HepG2 (cell line): ENCODE results near the gene XKR3. TPM values are rescaled to one million over a fixed set of nuclear protein-coding genes. Genes with fewer than 3 reads are reported as not detected.

Source experiments
- ATAC-seq: fragments of 200-7000 bp; cut with Tn5 transposase; 3 replicates; pipeline ENCODE4 v1.9.1; 2020; ENCODE audit warnings: mild to moderate bottlenecking, moderate library complexity
- BruUV-seq: library from RNA; stranded (reverse); fragments of 400-500 nt; replicated peaks from 2 replicates; lab custom pipeline; 2021; lab: Mats Ljungman, UMichigan
- CTCF ChIA-PET: fragments of 300-600 bp; formaldehyde crosslinking; extraction: SDS; loops from one replicate; lab custom pipeline; 2021; ENCODE audit warnings: low total read pairs, inconsistent platforms, low intra/inter-chr PET ratio; lab: Yijun Ruan, JAX
- POLR2A ChIA-PET: fragments of 350-600 bp; sonication (Branson Sonifier 250); formaldehyde crosslinking; loops from one replicate; lab custom pipeline; 2020; ENCODE audit warnings: antibody characterized with exemption, inconsistent platforms; lab: Yijun Ruan, JAX
- DNase-seq: peaks from one replicate; pipeline ENCODE4 v3.0.0-alpha.2; 2015; ENCODE audit warnings: low spot score
- FAIRE-seq: peaks from 3 replicates; lab custom pipeline; 2011; peaks lifted over from hg19 to GRCh38; lab: Jason Lieb, UNC
- H2AFZ ChIP-seq: one replicate; pipeline ENCODE4 v1.6.1; 2011; ENCODE audit warnings: low read length, inconsistent platforms
- H3K27ac ChIP-seq: fragments of 300-600 bp; 3 replicates; pipeline ENCODE4 v1.8.0; 2011; ENCODE audit warnings: mixed run types, mild to moderate bottlenecking, mixed read lengths, low read length, inconsistent platforms; ENCODE audit not compliant: insufficient read depth; ENCODE audit errors: extremely low read length
- H3K27me3 ChIP-seq, 2 experiments: fragments of 200-600 bp in 1 of 2; 2 replicates in 1 of 2; 3 replicates in 1 of 2; pipeline versions ENCODE4 v1.6.0 to v1.8.0; 2011; ENCODE audit warnings: low read length in 2 of 2, mild to moderate bottlenecking in 2 of 2, moderate library complexity in 2 of 2, inconsistent platforms in 1 of 2; ENCODE audit not compliant: insufficient read depth in 2 of 2, control insufficient read depth in 1 of 2
- H3K36me3 ChIP-seq, 2 experiments: fragments of 200-600 bp in 1 of 2; replicated peaks in 1 of 2; 2 replicates in 1 of 2; 3 replicates in 1 of 2; pipeline versions ENCODE4 v1.5.1 to v1.8.0; 2011; ENCODE audit warnings: low read length in 2 of 2, inconsistent platforms in 1 of 2; ENCODE audit not compliant: insufficient read depth in 2 of 2, control insufficient read depth in 1 of 2
- H3K4me1 ChIP-seq: 2 replicates; pipeline ENCODE4 v1.5.1; 2012; ENCODE audit warnings: low read length, inconsistent platforms; ENCODE audit not compliant: insufficient read depth
- H3K4me2 ChIP-seq: 2 replicates; pipeline ENCODE4 v1.6.0; 2011; ENCODE audit warnings: low read depth, low read length, inconsistent platforms
- H3K4me3 ChIP-seq, 3 experiments: fragments of 200-600 bp in 1 of 3; sonication (generic), shearing (Covaris generic) in 1 of 3; replicated peaks in 1 of 3; 2 replicates each; pipeline ENCODE4 v1.5.1; 2011 to 2016; ENCODE audit warnings: low read length in 3 of 3, inconsistent platforms in 2 of 3, low read depth in 2 of 3, mild to moderate bottlenecking in 2 of 3, control low read depth in 1 of 3, mixed read lengths in 1 of 3; ENCODE audit not compliant: insufficient read depth in 1 of 3
- H3K79me2 ChIP-seq: one replicate; pipeline ENCODE4 v1.6.1; 2011; ENCODE audit warnings: low read length, inconsistent platforms; ENCODE audit not compliant: insufficient read depth
- H3K9ac ChIP-seq: 2 replicates; pipeline ENCODE4 v1.6.0; 2011; ENCODE audit warnings: mild to moderate bottlenecking, low read depth, low read length, inconsistent platforms; ENCODE audit not compliant: insufficient read depth
- H3K9me3 ChIP-seq: 2 replicates; pipeline ENCODE4 v1.5.1; 2012; ENCODE audit warnings: mild to moderate bottlenecking, low read length
- H4K20me1 ChIP-seq: 2 replicates; pipeline ENCODE4 v1.6.0; 2011; ENCODE audit warnings: inconsistent platforms, mild to moderate bottlenecking, low read length, moderate library complexity; ENCODE audit not compliant: insufficient read depth
- CEBPB ChIP-seq: IDR thresholded peaks from 2 replicates; pipeline ENCODE4 v1.6.1; 2011; ENCODE audit warnings: low read depth, low read length, improper control_type of control experiment, borderline replicate concordance
- MED13 ChIP-seq: sonication (generic); formaldehyde crosslinking; IDR thresholded peaks from 2 replicates; pipeline ENCODE4 v1.5.0; 2020; ENCODE audit warnings: missing genetic modification reagents
- NFKB2 ChIP-seq: sonication (generic); formaldehyde crosslinking; IDR thresholded peaks from 2 replicates; pipeline ENCODE4 v1.4.0; 2020; ENCODE audit warnings: missing genetic modification reagents, borderline replicate concordance
- WGBS: methylation state at CpG from one replicate; pipeline ENCODE4 v1.1.6; 2017; ENCODE audit warnings: low lambda C conversion rate; 5-methylcytosine and 5-hydroxymethylcytosine counted together
- in situ Hi-C: cut with HindIII; loops from 2 replicates; pipeline ENCODE4 v1.10.0; 2017; ENCODE audit warnings: low pct_unique_long_range_greater_than_20kb; ENCODE audit not compliant: extremely low pct_ligation_motif_present
- intact Hi-C: fragments of 100-400 bp; cut with micrococcal nuclease; formaldehyde crosslinking; loops from one replicate; pipeline ENCODE4 v1.10.0; 2022; ENCODE audit not compliant: unreplicated experiment
- polyA plus RNA-seq, 8 experiments: library from polyadenylated mRNA; depleted of rRNA in 3 of 8; stranded (reverse) in 7 of 8; unstranded in 1 of 8; fragments of >200 nt; fragmentation: Illumina TruSeq in 4 of 8; extraction: Trizol in 4 of 8; gene quantifications; 2 replicates each; pipeline versions ENCODE4 v1.2.1 to v1.2.3, GENCODE V29; 2011 to 2016; ENCODE audit warnings: low read depth in 4 of 8, missing spikeins in 1 of 8, mixed read lengths in 1 of 8; ENCODE audit not compliant: insufficient read depth in 1 of 8
- total RNA-seq, 5 experiments: library from RNA; depleted of rRNA; stranded (reverse); fragments of >200 nt; fragmentation: Illumina TruSeq; extraction: Trizol; gene quantifications; 2 replicates each; pipeline ENCODE4 v1.2.3, GENCODE V29; 2016; ENCODE audit warnings: low read depth in 1 of 5
- TF ChIP-seq, protein P1 (sequence below): sonication (generic); formaldehyde crosslinking; IDR thresholded peaks from 2 replicates; pipeline ENCODE4 v1.4.0; 2020; ENCODE audit warnings: low read depth, missing genetic modification reagents
- TF ChIP-seq, protein P2 (sequence below), 2 experiments: sonication (generic) in 1 of 2; formaldehyde crosslinking in 1 of 2; IDR thresholded peaks; 2 replicates each; pipeline versions ENCODE4 v1.5.1 to v1.6.1; 2011 to 2020; ENCODE audit warnings: borderline replicate concordance in 1 of 2, low read depth in 1 of 2, low read length in 1 of 2, mild to moderate bottlenecking in 1 of 2, missing genetic modification reagents in 1 of 2, moderate library complexity in 1 of 2
- TF ChIP-seq, protein P3 (sequence below): sonication (generic); formaldehyde crosslinking; IDR thresholded peaks from 2 replicates; pipeline ENCODE4 v1.8.1; 2023; ENCODE audit warnings: missing genetic modification reagents, mild to moderate bottlenecking, borderline replicate concordance
- TF ChIP-seq, protein P4 (sequence below): sonication (generic); formaldehyde crosslinking; IDR thresholded peaks from 2 replicates; pipeline ENCODE4 v1.4.0; 2020; ENCODE audit warnings: mild to moderate bottlenecking, missing genetic modification reagents

Gene XKR3
- total and polyA plus RNA-seq, 2 of the 13 experiments (the other 11 are each of a cell fraction or from before 2014, with no cell fraction given) = not detected

DNA sequence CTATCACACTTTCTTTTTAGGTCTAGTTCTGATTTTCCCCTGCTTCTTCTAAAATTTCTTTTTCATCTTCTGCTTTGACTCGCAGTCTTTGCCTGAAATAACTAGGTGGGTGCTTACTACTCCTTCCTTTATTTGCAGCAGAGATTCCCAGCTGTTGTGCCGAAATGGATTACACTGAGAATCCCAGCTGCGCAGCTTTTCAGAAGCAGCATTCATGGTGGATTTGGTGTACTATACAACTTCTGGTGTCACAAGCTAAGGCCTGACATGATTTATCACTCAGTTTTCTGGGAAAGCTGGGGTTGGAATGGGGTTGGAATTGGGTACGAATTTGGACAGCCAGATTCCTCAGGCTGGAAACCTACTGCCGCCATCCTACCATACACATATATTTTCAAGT lies 6.0 kb upstream of the XKR3 start (continued):
- TF ChIP-seq, protein P1, sequence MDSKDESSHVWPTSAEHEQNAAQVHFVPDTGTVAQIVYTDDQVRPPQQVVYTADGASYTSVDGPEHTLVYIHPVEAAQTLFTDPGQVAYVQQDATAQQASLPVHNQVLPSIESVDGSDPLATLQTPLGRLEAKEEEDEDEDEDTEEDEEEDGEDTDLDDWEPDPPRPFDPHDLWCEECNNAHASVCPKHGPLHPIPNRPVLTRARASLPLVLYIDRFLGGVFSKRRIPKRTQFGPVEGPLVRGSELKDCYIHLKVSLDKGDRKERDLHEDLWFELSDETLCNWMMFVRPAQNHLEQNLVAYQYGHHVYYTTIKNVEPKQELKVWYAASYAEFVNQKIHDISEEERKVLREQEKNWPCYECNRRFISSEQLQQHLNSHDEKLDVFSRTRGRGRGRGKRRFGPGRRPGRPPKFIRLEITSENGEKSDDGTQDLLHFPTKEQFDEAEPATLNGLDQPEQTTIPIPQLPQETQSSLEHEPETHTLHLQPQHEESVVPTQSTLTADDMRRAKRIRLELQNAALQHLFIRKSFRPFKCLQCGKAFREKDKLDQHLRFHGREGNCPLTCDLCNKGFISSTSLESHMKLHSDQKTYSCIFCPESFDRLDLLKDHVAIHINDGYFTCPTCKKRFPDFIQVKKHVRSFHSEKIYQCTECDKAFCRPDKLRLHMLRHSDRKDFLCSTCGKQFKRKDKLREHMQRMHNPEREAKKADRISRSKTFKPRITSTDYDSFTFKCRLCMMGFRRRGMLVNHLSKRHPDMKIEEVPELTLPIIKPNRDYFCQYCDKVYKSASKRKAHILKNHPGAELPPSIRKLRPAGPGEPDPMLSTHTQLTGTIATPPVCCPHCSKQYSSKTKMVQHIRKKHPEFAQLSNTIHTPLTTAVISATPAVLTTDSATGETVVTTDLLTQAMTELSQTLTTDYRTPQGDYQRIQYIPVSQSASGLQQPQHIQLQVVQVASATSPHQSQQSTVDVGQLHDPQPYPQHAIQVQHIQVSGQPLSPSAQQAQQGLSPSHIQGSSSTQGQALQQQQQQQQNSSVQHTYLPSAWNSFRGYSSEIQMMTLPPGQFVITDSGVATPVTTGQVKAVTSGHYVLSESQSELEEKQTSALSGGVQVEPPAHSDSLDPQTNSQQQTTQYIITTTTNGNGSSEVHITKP (CRISPR knock-in tag) = no peak
- TF ChIP-seq, protein P2, sequence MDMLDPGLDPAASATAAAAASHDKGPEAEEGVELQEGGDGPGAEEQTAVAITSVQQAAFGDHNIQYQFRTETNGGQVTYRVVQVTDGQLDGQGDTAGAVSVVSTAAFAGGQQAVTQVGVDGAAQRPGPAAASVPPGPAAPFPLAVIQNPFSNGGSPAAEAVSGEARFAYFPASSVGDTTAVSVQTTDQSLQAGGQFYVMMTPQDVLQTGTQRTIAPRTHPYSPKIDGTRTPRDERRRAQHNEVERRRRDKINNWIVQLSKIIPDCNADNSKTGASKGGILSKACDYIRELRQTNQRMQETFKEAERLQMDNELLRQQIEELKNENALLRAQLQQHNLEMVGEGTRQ (IDR thresholded peaks at IDR 0.05; ENCODE audit: low read depth, low read length) = no peak
- TF ChIP-seq, protein P2 (CRISPR knock-in tag; IDR thresholded peaks at IDR 0.05; ENCODE audit: borderline replicate concordance) = no peak
- TF ChIP-seq, protein P3, sequence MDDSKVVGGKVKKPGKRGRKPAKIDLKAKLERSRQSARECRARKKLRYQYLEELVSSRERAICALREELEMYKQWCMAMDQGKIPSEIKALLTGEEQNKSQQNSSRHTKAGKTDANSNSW (CRISPR knock-in tag) = no peak
- TF ChIP-seq NFKB2 (no peak), MED13 (CRISPR knock-in tag) (no peak)

DNA sequence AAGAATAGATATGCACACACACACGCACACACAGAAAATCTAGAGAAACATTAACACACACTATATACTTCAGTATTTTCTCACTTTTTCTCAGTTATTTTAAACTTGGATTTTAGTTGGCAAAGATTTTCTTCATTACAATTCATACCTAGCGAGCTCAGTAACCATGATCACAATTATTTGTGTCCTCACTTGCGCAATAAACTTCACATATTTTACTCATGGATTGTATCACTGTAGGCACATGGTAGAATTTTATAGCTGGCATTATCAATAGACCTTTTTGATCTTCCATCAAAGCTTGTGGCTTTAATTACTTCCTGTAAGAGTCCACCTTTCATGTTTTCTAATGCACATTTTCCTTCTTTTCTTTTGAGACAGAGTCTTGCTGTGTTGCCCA lies 4.8 kb upstream of the XKR3 start:
- POLR2A ChIA-PET = no interaction called here

More for the DNA sequence above, 4.8 kb upstream of the XKR3 start:
- no peak overlapping the region for H3K4me2 ChIP-seq
- H3K27ac ChIP-seq = no peak overlapping the region
- H4K20me1 ChIP-seq = no peaks in the 10 kb centered on the region
- in situ Hi-C loops = no loop called here
- ATAC-seq (no peak), DNase-seq (no peak), FAIRE-seq (no peak)
- no peak overlapping the region for H2AFZ ChIP-seq
- H3K79me2 ChIP-seq = no peaks in the 10 kb centered on the region
- TF ChIP-seq CEBPB = peak; percentile 55; the same call in 1 of the 2 replicates
- TF ChIP-seq, protein P4, sequence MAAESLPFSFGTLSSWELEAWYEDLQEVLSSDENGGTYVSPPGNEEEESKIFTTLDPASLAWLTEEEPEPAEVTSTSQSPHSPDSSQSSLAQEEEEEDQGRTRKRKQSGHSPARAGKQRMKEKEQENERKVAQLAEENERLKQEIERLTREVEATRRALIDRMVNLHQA = no peak
- H3K4me3 ChIP-seq = no peak overlapping the region
- no peaks in the 10 kb centered on the region for H3K36me3 ChIP-seq
- no TSS peak for BruUV-seq
- no peak overlapping the region for H3K9ac ChIP-seq
- intact Hi-C loops = no loop called here
- WGBS = 67% methylated on average over 3 of the region's 3 CpGs
- CTCF ChIA-PET = no interaction called here
- no peaks in the 10 kb centered on the region for H3K9me3 ChIP-seq
- H3K4me1 ChIP-seq = no peaks in the 10 kb centered on the region
- peaks cover 0 to 1% of the 10 kb centered on the region in 2 experiments; a peak in 1 of 5 replicates for H3K27me3 ChIP-seq
